ENCODE measurements around the gene TGM1.
A peak's percentile ranks its signal among the peaks of the same experiment; 100 is the strongest.

The TGM1 gene

DNA sequence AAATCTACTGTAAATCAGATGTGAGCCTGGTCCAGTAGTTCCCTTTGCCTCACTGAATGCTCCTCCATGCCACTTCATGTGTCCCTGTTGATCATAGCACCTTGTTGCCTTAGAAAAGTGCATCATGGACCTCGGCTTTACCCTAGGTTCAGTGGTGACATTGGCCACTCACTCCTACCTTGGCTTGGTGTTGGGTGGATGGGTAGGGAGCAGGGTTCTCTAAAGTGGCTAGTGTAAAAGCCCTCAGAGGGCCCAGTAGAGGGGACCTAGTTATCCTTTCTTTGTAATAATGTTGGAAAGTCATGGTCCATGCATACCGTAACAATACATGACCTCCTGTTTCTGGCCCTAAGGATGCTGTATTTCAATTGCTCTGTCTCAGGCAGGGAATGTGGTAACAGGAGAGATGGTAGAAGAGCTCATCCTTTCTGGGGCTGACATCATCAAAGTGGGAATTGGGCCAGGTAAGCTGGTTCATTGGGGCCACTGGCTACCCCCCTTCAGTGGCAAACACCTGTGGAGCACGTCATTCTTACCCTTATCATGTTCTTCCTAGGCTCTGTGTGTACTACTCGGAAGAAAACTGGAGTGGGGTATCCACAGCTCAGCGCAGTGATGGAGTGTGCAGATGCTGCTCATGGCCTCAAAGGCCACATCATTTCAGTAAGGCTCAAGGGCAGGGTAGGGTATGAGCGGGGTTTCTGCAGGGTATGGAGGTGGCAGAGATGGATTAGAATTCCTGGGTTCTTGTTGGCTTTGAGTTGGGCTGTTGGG lies 26.1 kb downstream of the TGM1 start:
- Histone ChIP-seq H3K36me3 (ENCODE audit: insufficient read depth, low read length) (peaks cover 49% of the 10 kb centered on the region; the same call in 1 of the 2 replicates), H3K4me3 (ENCODE audit: low read length, poor library complexity, severe bottlenecking) (no peak overlapping the region)

DNA sequence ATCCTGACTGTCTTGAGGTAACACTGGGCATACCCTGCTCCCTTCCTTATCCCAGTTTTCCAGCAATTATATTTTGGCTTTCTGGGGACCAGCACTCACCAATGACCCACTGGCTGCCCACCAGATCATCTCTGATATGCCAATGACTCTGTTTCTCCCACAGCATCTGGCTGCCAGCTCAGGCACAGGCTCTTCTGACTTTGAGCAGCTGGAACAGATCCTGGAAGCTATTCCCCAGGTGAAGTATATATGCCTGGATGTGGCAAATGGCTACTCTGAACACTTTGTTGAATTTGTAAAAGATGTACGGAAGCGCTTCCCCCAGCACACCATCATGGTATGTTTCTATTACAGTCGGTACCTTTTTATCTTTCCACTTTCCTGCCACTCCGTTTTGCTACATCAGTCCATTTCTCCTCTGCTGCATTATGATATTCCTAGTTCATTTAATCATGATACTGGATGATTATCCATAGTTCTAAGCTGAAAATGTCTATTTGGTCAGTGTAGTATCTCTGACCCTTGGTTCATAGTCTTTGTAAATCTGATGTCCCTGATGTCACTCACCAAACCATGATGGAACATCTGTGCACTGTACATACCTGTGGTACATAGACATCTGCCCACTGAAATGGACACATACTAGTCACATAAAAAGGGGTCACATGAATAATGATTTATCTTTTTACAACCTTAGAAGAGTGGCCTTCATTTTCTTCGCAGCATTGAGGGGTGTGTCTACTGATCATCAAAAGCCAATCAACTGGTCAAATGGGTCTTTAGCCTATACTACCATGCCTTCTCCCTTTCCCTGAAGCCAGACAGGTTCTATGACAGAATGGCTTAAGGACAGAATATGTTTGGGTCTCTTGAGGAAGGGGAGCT lies 26.9 kb downstream of the TGM1 start:
- no peak overlapping the region for H2AFZ ChIP-seq (ENCODE audit: low read length)
- H3K4me3 ChIP-seq (ENCODE audit: low read length, poor library complexity, severe bottlenecking): no peak overlapping the region
- no peaks in the 10 kb centered on the region for H3F3A ChIP-seq (ENCODE audit: low read depth)
- H3K36me3 ChIP-seq (ENCODE audit: insufficient read depth, low read length): peaks cover 49% of the 10 kb centered on the region; the same call in 1 of the 2 replicates
- H3K9ac ChIP-seq (ENCODE audit: low read depth, low read length, poor library complexity, severe bottlenecking): peak overlapping the region; percentile 89
- H3K4me2 ChIP-seq (ENCODE audit: low read depth, low read length, poor library complexity, severe bottlenecking): peak overlapping the region; percentile 98
- no peaks in the 10 kb centered on the region for H3K9me3 ChIP-seq (ENCODE audit: insufficient read depth, low read depth, low read length)
- H4K20me1 ChIP-seq (ENCODE audit: insufficient read depth, low read length, poor library complexity, severe bottlenecking): peaks cover 10% of the 10 kb centered on the region
- peaks cover 74% of the 10 kb centered on the region for H3K79me2 ChIP-seq (ENCODE audit: insufficient read depth, low read length)
- H3K9me2 ChIP-seq (replicated peaks; ENCODE audit: low read depth, low read length): no peaks in the 10 kb centered on the region
- H3K27me3 ChIP-seq (ENCODE audit: insufficient read depth, low read length, poor library complexity, severe bottlenecking): no peaks in the 10 kb centered on the region
- H3K4me1 ChIP-seq (ENCODE audit: insufficient read depth, low read length, poor library complexity, severe bottlenecking): peaks cover 56% of the 10 kb centered on the region
- TF ChIP-seq, protein P1, sequence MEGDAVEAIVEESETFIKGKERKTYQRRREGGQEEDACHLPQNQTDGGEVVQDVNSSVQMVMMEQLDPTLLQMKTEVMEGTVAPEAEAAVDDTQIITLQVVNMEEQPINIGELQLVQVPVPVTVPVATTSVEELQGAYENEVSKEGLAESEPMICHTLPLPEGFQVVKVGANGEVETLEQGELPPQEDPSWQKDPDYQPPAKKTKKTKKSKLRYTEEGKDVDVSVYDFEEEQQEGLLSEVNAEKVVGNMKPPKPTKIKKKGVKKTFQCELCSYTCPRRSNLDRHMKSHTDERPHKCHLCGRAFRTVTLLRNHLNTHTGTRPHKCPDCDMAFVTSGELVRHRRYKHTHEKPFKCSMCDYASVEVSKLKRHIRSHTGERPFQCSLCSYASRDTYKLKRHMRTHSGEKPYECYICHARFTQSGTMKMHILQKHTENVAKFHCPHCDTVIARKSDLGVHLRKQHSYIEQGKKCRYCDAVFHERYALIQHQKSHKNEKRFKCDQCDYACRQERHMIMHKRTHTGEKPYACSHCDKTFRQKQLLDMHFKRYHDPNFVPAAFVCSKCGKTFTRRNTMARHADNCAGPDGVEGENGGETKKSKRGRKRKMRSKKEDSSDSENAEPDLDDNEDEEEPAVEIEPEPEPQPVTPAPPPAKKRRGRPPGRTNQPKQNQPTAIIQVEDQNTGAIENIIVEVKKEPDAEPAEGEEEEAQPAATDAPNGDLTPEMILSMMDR (conservative IDR thresholded peaks at IDR 0.05; ENCODE audit: low read length): no peak
- no peak for TF ChIP-seq EZH2phosphoT487 (IDR thresholded peaks at IDR 0.05; ENCODE audit: borderline replicate concordance)

More for the DNA sequence above, 26.1 kb downstream of the TGM1 start:
- no peaks in the 10 kb centered on the region for H3K9me3 ChIP-seq (ENCODE audit: insufficient read depth, low read depth, low read length)
- peaks cover 17% of the 10 kb centered on the region for H4K20me1 ChIP-seq (ENCODE audit: insufficient read depth, low read length, poor library complexity, severe bottlenecking)
- peaks cover 74% of the 10 kb centered on the region for H3K79me2 ChIP-seq (ENCODE audit: insufficient read depth, low read length)
- TF ChIP-seq, protein P1 (conservative IDR thresholded peaks at IDR 0.05; ENCODE audit: low read length): no peak
- no peak for TF ChIP-seq EZH2phosphoT487 (IDR thresholded peaks at IDR 0.05; ENCODE audit: borderline replicate concordance)
- H3K4me1 ChIP-seq (ENCODE audit: insufficient read depth, low read length, poor library complexity, severe bottlenecking): peaks cover 53% of the 10 kb centered on the region
- H3K9me2 ChIP-seq (replicated peaks; ENCODE audit: low read depth, low read length): no peaks in the 10 kb centered on the region
- H3F3A ChIP-seq (ENCODE audit: low read depth): no peaks in the 10 kb centered on the region
- no peak overlapping the region for H3K4me2 ChIP-seq (ENCODE audit: low read depth, low read length, poor library complexity, severe bottlenecking)
- no peaks in the 10 kb centered on the region for H3K27me3 ChIP-seq (ENCODE audit: insufficient read depth, low read length, poor library complexity, severe bottlenecking)
- no peak overlapping the region for H3K9ac ChIP-seq (ENCODE audit: low read depth, low read length, poor library complexity, severe bottlenecking)
- no peak overlapping the region for H2AFZ ChIP-seq (ENCODE audit: low read length)

DNA sequence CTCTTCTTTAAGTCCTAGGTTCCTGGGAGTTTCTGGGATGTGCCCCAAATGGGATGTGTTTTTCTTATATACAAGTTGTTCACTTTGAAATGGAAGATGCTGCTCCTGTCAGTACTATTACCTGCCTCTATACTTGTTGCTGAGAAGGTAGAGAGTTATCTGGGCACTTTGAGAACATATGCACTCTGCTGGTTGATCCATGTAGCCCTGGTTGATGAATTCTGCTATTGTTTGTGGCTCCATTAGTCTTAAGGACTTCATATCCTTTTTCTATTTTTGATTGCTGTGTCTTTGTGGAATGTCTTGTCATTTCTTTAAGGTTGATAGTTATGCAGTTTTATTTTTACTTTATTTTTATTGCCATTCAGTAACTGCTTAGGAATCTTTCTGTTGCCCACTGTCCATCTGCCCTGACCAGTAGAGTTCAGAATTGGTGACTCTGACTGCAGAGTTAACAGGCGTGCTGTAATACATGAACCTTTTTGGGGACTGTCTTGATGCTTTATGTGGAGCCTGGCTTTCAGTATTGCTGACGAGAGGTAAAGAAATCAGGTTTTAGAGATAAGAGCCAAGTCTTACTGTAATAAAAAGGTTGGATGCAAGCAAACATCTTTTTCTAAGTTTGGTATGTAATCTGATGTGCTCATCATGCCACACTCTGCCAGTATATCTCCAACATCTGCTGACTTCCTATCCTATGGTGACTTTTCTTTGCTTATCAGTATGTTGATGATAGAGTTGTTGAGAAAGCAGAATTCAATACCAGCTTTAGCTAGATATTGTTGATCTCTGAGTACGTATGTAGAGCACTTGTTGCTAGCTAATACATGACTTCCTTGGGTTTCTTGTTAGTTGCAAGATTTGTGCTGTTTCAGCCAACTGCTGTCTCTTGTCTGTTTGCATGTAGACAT lies 28.6 kb downstream of the TGM1 start:
- Histone ChIP-seq H3K4me2 (ENCODE audit: low read depth, low read length, poor library complexity, severe bottlenecking) (peak overlapping the region; percentile 98), H3K4me3 (ENCODE audit: low read length, poor library complexity, severe bottlenecking) (peak overlapping the region; percentile 93), H3K9ac (ENCODE audit: low read depth, low read length, poor library complexity, severe bottlenecking) (peak overlapping the region; percentile 89), H2AFZ (ENCODE audit: low read length) (no peak overlapping the region), H3K9me3 (ENCODE audit: insufficient read depth, low read depth, low read length) (no peaks in the 10 kb centered on the region), H3K36me3 (ENCODE audit: insufficient read depth, low read length) (peaks cover 35% of the 10 kb centered on the region; the same call in 1 of the 2 replicates), H3K27me3 (ENCODE audit: insufficient read depth, low read length, poor library complexity, severe bottlenecking) (no peaks in the 10 kb centered on the region), H3K79me2 (ENCODE audit: insufficient read depth, low read length) (peaks cover 70% of the 10 kb centered on the region), H3F3A (ENCODE audit: low read depth) (no peaks in the 10 kb centered on the region), H3K9me2 (replicated peaks; ENCODE audit: low read depth, low read length) (no peaks in the 10 kb centered on the region), H4K20me1 (ENCODE audit: insufficient read depth, low read length, poor library complexity, severe bottlenecking) (no peaks in the 10 kb centered on the region), H3K4me1 (ENCODE audit: insufficient read depth, low read length, poor library complexity, severe bottlenecking) (peaks cover 41% of the 10 kb centered on the region)
- TF ChIP-seq EZH2phosphoT487 (IDR thresholded peaks at IDR 0.05; ENCODE audit: borderline replicate concordance): no peak
- TF ChIP-seq, protein P1 (conservative IDR thresholded peaks at IDR 0.05; ENCODE audit: low read length): no peak

All from Loucy (cell line).